GM11168 (cell line): Measurements from ENCODE around the gene MEF2A.
"Not testable (repeated sequence)": the region's sequence is repeated elsewhere in the genome, so short reads cannot be mapped to it uniquely, and the experiment has no call there.

Source experiments
- in situ Hi-C: fragments of 300-500 bp; cut with MboI; formaldehyde crosslinking; loops from one replicate; pipeline ENCODE4 v1.12.0; 2022; ENCODE audit warnings: low sequenced_read_pairs; ENCODE audit not compliant: unreplicated experiment

MEF2A gene

GRCh38 chr15:99634576-99634975 is 68.8 kb downstream of the MEF2A start:
- in situ Hi-C loops, result no loop called here

DNA sequence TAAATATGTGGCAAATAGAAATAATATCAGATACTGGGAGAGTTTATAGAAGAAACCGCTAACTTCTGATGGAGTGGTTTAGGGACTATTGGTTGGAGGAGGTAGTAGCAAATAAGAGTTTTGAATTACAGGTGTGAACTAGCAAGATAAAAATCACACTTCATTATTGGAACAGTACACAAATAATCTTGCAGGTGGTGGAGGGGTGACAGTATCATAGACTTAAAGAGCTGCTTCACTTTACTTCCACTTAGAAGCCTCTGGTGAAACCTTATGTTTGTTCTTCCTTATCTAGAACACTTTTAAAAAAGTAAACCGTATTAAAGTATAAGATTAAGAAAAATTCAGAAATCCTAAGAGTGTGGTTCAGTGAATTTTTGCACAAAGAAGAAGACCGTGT is 69.4 kb downstream of the MEF2A start:
- in situ Hi-C loops, result no loop called here

- in situ Hi-C loops, result no loop called here
These were observed 70.0 kb downstream of the MEF2A start for GRCh38 chr15:99635794-99636193.

- in situ Hi-C loops, result no loop called here
These were observed 79.2 kb downstream of the MEF2A start for GRCh38 chr15:99644913-99645542.

- in situ Hi-C loops, result no loop called here
These were observed 79.8 kb downstream of the MEF2A start for GRCh38 chr15:99645543-99645935.

DNA sequence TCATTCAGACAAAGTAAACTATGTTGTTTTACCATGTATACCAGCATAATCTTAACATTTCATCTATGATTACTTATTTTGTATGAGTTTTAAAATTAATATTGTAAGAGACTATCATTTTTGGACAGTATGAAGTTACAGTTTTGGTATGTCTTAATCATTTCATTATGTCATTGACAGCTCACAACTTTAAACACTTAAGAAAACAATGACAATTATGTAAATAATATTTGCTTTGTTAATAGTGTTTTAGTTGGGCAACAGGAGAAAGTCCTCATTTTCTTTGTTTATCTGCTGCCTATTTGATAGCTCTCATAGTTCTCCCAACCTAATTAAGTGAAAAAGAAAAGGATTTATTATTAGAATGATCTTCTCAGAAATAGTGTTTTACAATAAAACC is 80.2 kb downstream of the MEF2A start:
- in situ Hi-C loops, result no loop called here

- in situ Hi-C loops, result no loop called here
These were observed 85.4 kb downstream of the MEF2A start for GRCh38 chr15:99651023-99651807.

- in situ Hi-C loops, result no loop called here
These were observed 90.4 kb downstream of the MEF2A start for GRCh38 chr15:99656205-99656604.

GRCh38 chr15:99657996-99658395 is 92.2 kb downstream of the MEF2A start:
- in situ Hi-C loops, result no loop called here

DNA sequence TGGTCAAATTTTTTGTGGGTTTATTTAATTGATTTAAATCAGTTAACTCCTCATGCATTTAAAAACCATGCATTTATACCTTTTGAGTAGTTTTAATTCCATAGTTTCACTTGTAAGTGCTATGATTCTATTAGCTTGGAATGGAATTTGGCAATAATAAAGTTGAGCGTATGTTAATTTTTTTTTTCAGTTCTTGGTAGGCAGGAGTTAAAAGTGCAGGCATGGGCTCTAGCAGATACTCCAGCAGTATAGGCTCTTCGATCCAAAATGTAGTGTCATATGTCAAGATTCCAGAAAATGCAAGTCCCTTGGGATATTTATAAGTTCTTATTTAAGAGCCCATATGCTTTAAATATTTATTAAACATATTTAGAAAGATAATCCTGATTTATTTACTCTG is 97.1 kb downstream of the MEF2A start:
- in situ Hi-C loops, result no loop called here

GRCh38 chr15:99666073-99666472 is 100.3 kb downstream of the MEF2A start:
- in situ Hi-C loops, result not testable (repeated sequence)

DNA sequence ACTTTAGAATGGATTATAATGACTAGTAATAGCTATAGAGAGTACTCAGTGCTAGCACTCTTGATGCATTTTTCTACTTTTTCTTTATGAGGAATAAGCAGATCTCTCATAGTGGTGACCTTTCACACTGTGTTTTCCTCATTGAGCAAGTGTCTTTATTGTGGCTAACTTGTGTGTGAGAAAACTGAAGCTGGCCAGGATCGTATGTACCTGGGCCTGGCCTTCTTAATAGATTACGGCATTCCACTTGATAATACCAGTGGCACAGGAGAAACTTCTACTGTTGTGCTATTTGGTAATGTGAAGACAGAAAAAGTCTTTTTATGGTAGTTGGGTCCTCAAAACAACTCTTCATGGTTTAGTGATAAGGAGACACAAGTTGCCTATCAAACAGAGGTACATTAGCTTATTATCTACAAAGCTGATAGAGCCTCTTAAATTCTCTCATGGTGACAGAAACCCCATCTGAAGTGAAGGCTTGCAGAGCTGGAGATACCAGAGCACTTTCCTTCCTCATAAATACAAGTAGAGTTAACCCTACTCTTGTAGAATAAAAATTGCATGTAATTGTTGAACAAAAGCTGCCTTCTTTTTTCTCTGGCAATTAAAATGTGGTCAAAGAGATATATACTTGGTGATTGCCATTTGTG is 102.9 kb downstream of the MEF2A start:
- in situ Hi-C loops, result no loop called here

DNA sequence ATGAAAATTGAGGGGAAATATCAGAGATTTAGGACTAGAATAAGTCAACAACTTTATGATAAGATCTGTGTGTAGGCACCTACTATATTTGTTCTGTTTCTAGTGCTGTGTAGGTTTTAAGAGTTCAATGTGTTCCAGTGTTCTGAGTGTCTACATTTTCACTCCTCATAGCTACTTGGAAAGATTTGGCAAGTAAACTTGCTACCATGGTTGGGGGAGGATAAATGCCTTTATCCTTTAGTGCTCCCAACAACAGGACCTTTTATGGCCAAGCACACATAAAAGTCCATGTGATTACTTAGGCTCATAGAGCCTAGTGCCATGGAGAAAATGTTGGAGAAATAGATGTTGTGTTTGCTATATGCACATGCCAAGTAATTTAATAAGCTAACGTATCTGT is 103.5 kb downstream of the MEF2A start:
- in situ Hi-C loops, result no loop called here

DNA sequence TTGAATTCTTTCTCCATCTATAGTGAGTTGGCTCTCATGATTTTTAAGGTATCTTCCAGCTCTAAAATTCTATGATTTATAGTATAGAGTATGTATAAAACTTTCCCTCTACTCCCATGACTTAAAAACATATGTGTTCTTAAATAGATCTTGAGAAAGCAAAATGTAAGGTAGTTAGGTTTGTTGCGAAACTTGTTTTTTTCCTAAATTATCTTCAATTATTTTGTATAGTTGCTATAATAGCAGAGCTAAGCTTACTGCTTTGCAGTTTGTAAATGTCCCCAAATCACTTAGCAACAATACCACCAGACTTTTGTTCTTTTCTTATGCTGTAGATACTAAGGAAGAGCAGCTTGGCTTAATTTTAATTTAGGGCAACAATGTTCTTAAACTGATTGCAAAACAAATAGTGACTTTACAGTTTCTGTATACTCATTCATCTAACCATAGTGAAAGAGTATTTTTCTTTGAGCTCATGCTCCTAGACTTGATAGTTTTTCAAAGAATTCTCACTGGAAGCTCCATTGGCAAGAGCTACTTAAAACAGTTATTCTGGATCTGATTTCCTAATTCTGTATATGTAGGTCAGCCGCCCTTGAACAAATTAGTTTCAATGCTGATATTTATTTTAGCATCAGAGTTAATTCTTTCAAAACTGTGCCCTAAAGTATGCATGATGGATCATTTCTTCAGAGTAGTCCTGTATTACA is 106.3 kb downstream of the MEF2A start:
- in situ Hi-C loops, result no loop called here

DNA sequence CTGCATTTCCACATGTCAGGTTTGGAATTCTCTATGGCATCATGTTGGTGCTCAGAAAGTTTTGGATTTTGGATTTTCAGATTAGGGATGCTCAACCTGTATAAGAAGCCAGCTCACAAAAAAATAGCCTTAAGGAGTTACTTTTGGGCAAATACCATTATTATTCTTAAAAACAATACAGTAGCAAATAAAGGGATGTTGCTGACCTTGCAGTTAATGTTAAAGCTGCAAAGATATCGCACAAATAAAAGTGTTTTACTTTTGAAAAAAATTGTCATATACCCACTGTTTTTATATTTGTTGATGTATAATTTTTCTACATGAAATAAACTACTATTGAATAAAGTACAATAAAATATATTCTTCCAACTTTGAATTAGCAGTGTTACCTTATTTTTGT is 107.3 kb downstream of the MEF2A start:
- in situ Hi-C loops, result no loop called here

- in situ Hi-C loops, result no loop called here
These were observed 108.5 kb downstream of the MEF2A start for GRCh38 chr15:99674279-99674678.

- in situ Hi-C loops, result no loop called here
These were observed 111.9 kb downstream of the MEF2A start for GRCh38 chr15:99677540-99678134.

DNA sequence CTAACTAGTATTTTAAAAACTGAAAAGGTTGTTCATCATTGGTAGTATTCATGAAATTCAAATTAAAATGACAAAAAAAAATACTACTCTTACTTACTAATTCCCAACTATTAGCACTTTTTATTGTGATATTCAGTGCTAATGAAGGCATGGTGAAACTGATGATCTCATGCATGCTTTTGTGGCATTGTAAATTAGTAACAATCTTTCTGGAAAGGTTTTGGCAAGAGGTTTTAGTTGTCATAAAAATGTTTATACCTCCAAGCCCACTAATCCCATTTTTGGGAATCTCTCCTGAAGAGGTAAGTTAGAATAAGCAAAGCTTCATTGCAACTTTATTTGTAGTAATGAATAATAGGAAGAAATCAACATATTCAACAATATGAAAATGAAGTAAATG is 114.5 kb downstream of the MEF2A start:
- in situ Hi-C loops, result no loop called here

GRCh38 chr15:99681990-99682389 is 116.2 kb downstream of the MEF2A start:
- in situ Hi-C loops, result no loop called here

DNA sequence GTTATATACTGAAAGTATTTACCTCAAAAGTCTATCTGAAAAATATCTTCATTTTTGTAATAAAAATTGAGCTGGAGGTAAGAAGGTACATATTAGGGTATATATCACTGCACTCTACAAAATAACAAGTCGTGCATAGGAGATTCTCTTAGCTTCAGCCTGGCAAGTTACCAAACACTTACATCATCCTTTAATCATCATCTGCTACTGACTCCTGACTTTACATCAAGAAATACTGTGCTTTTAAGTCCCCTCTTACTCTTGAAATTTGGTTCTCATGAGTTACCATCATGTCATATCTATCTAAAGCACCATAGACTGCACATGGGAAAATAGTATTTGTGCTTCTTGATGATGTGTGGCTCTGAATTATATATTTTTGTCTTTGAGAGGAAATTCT is 116.7 kb downstream of the MEF2A start:
- in situ Hi-C loops, result no loop called here
